Liver (tissue), 9 donors: ENCODE results near the gene NDUFV2. TPM values are rescaled to one million over a fixed set of nuclear protein-coding genes. Genes with fewer than 3 reads are reported as not detected.

Experiments
- DNase-seq: peaks from one replicate; pipeline ENCODE4 v3.0.0-alpha.2; 2017; ENCODE audit warnings: low spot score
- H3K27ac ChIP-seq, 2 donors: one replicate each; pipeline ENCODE4 v1.7.0; 2013; ENCODE audit warnings: inconsistent platforms in 2 of 2, low read length in 2 of 2, control low read depth in 1 of 2, low read depth in 1 of 2, mild to moderate bottlenecking in 1 of 2
- H3K27me3 ChIP-seq, 4 donors: one replicate each; pipeline versions ENCODE4 v1.6.1 to v1.7.0; 2013; ENCODE audit warnings: low read length in 3 of 4, inconsistent platforms in 1 of 4, mild to moderate bottlenecking in 1 of 4, moderate library complexity in 1 of 4; ENCODE audit not compliant: control insufficient read depth in 4 of 4, insufficient read depth in 4 of 4
- H3K36me3 ChIP-seq, 4 donors: one replicate each; pipeline versions ENCODE4 v1.6.1 to v1.7.0; 2013; ENCODE audit warnings: low read length in 3 of 4, mild to moderate bottlenecking in 3 of 4, low read depth in 1 of 4, moderate library complexity in 1 of 4; ENCODE audit not compliant: control insufficient read depth in 4 of 4, insufficient read depth in 3 of 4
- H3K4me1 ChIP-seq, 4 donors: one replicate each; pipeline versions ENCODE4 v1.6.1 to v1.7.0; 2013; ENCODE audit warnings: low read length in 3 of 4, mild to moderate bottlenecking in 3 of 4, moderate library complexity in 1 of 4; ENCODE audit not compliant: control insufficient read depth in 4 of 4, insufficient read depth in 4 of 4
- H3K4me3 ChIP-seq, 3 donors: one replicate each; pipeline versions ENCODE4 v1.6.1 to v1.7.0; 2013; ENCODE audit warnings: low read length in 3 of 3, control low read depth in 1 of 3, low read depth in 1 of 3, mild to moderate bottlenecking in 1 of 3
- H3K9ac ChIP-seq, 2 donors: one replicate each; pipeline ENCODE4 v1.7.0; 2013; ENCODE audit warnings: low read length in 2 of 2, mild to moderate bottlenecking in 2 of 2, moderate library complexity in 2 of 2, control low read depth in 1 of 2, low read depth in 1 of 2
- H3K9me3 ChIP-seq, 4 donors: one replicate each; pipeline versions ENCODE4 v1.6.1 to v1.7.0; 2013; ENCODE audit warnings: low read length in 3 of 4; ENCODE audit not compliant: control insufficient read depth in 4 of 4
- ATF3 ChIP-seq: IDR thresholded peaks from 2 replicates; pipeline ENCODE4 v1.6.1; 2016; ENCODE audit warnings: antibody characterized with exemption
- CTCF ChIP-seq: fragments of 150-350 bp; IDR thresholded peaks from 2 replicates; pipeline ENCODE4 v1.5.1; 2017; ENCODE audit warnings: improper control_type of control experiment, low read depth, low read length; ENCODE audit not compliant: missing input control
- EGR1 ChIP-seq, 2 donors: IDR thresholded peaks; 2 replicates each; pipeline ENCODE4 v1.6.1; 2016 to 2018; ENCODE audit warnings: antibody characterized with exemption in 2 of 2, low read depth in 2 of 2
- FOXA1 ChIP-seq: IDR thresholded peaks from 2 replicates; pipeline ENCODE4 v1.6.1; 2016; ENCODE audit warnings: antibody characterized with exemption
- FOXA2 ChIP-seq: IDR thresholded peaks from 2 replicates; pipeline ENCODE4 v1.6.1; 2016; ENCODE audit warnings: antibody characterized with exemption
- GABPA ChIP-seq, 2 donors: IDR thresholded peaks in 1 of 2; conservative IDR thresholded peaks in 1 of 2; 2 replicates each; pipeline ENCODE4 v1.6.1; 2016; ENCODE audit warnings: antibody characterized with exemption in 2 of 2, mild to moderate bottlenecking in 1 of 2, moderate library complexity in 1 of 2
- HNF4A ChIP-seq, 2 donors: conservative IDR thresholded peaks; 2 replicates each; pipeline ENCODE4 v1.6.1; 2016; ENCODE audit warnings: antibody characterized with exemption in 2 of 2, mild to moderate bottlenecking in 2 of 2
- HNF4G ChIP-seq: IDR thresholded peaks from 2 replicates; pipeline ENCODE4 v1.6.1; 2016; ENCODE audit warnings: antibody characterized with exemption
- JUND ChIP-seq, 2 donors: IDR thresholded peaks; 2 replicates each; pipeline ENCODE4 v1.6.1; 2016; ENCODE audit warnings: antibody characterized with exemption in 2 of 2
- MAX ChIP-seq: IDR thresholded peaks from 2 replicates; pipeline ENCODE4 v1.6.1; 2016; ENCODE audit warnings: antibody characterized with exemption
- NR2F2 ChIP-seq: IDR thresholded peaks from 2 replicates; pipeline ENCODE4 v1.6.1; 2016; ENCODE audit warnings: antibody characterized with exemption
- RAD21 ChIP-seq, 2 donors: IDR thresholded peaks; 2 replicates each; pipeline ENCODE4 v1.6.1; 2016; ENCODE audit warnings: antibody characterized with exemption in 2 of 2, mild to moderate bottlenecking in 2 of 2
- RXRA ChIP-seq, 2 donors: IDR thresholded peaks; 2 replicates each; pipeline ENCODE4 v1.6.1; 2017 to 2018; ENCODE audit warnings: antibody characterized with exemption in 2 of 2, mild to moderate bottlenecking in 1 of 2
- SP1 ChIP-seq: IDR thresholded peaks from 2 replicates; pipeline ENCODE4 v1.6.1; 2018; ENCODE audit warnings: antibody characterized with exemption, mild to moderate bottlenecking
- TAF1 ChIP-seq: conservative IDR thresholded peaks from 2 replicates; pipeline ENCODE4 v1.6.1; 2016; ENCODE audit warnings: antibody characterized with exemption, mild to moderate bottlenecking
- YY1 ChIP-seq: IDR thresholded peaks from 2 replicates; pipeline ENCODE4 v1.6.1; 2016; ENCODE audit warnings: antibody characterized with exemption, mild to moderate bottlenecking
- WGBS: extraction: QIAGEN DNeasy Blood & Tissue Kit; methylation state at CpG from one replicate; pipeline ENCODE4 v1.1.7; 2013; 5-methylcytosine and 5-hydroxymethylcytosine counted together
- polyA plus RNA-seq, 2 donors: library from polyadenylated mRNA; stranded (reverse) in 1 of 2; unstranded in 1 of 2; fragments of 200-250 nt in 1 of 2; fragments of >200 nt in 1 of 2; fragmentation: Nextera tagmentation in 1 of 2; extraction: Ambion mirVana in 1 of 2; gene quantifications; one replicate each; pipeline versions ENCODE4 v1.2.1 to v1.2.3, GENCODE V29; 2013 to 2015
- total RNA-seq, 2 donors: library from RNA; depleted of rRNA; stranded (reverse); fragments of >200 nt; gene quantifications; one replicate each; pipeline ENCODE4 v1.2.3, GENCODE V29; 2014
- TF ChIP-seq, protein P1 (sequence below): IDR thresholded peaks from 2 replicates; pipeline ENCODE4 v1.6.1; 2016; ENCODE audit warnings: antibody characterized with exemption
- TF ChIP-seq, protein P2 (sequence below): IDR thresholded peaks from 2 replicates; pipeline ENCODE4 v1.6.1; 2016; ENCODE audit warnings: antibody characterized with exemption, mild to moderate bottlenecking
- donor health status: healthy.
- donor health status: healthy.
- donor health status: healthy.
- donor health status: healthy.
- donor health status: healthy.

Gene NDUFV2
- total and polyA plus RNA-seq, 4 donors = 74.5 to 415 (median 185) TPM

GRCh38 chr18:9096007-9096371 is 6.5 kb upstream of the NDUFV2 start:
- Histone ChIP-seq H3K36me3 (no peaks in the 10 kb centered on the region), H3K9ac (no peak overlapping the region), H3K9me3 (no peaks in the 10 kb centered on the region), H3K27me3 (no peaks in the 10 kb centered on the region), H3K27ac (peak overlapping the region in 1 of 2 donors; percentile 52), H3K4me3 (no peak overlapping the region), H3K4me1 (peaks cover 6 to 15% (median 10%) of the 10 kb centered on the region in 4 donors)
- 89% methylated on average over 3 of the region's 3 CpGs for WGBS
- TF ChIP-seq GABPA (IDR thresholded peaks at IDR 0.05 in 1 of 2, conservative IDR thresholded peaks at IDR 0.05 in 1 of 2) = no peak
- TF ChIP-seq RAD21 (IDR thresholded peaks at IDR 0.05) = no peak
- no peak for TF ChIP-seq MAX
- no peak for TF ChIP-seq SP1
- no peak for TF ChIP-seq EGR1 (IDR thresholded peaks at IDR 0.05; ENCODE audit: low read depth in 2 of 2)
- TF ChIP-seq JUND (IDR thresholded peaks at IDR 0.05) = no peak
- no peak for TF ChIP-seq HNF4G
- TF ChIP-seq, protein P1, sequence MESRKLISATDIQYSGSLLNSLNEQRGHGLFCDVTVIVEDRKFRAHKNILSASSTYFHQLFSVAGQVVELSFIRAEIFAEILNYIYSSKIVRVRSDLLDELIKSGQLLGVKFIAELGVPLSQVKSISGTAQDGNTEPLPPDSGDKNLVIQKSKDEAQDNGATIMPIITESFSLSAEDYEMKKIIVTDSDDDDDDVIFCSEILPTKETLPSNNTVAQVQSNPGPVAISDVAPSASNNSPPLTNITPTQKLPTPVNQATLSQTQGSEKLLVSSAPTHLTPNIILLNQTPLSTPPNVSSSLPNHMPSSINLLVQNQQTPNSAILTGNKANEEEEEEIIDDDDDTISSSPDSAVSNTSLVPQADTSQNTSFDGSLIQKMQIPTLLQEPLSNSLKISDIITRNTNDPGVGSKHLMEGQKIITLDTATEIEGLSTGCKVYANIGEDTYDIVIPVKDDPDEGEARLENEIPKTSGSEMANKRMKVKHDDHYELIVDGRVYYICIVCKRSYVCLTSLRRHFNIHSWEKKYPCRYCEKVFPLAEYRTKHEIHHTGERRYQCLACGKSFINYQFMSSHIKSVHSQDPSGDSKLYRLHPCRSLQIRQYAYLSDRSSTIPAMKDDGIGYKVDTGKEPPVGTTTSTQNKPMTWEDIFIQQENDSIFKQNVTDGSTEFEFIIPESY = no peak
- no peak for TF ChIP-seq NR2F2
- no peak for TF ChIP-seq CTCF
- TF ChIP-seq FOXA1 = no peak
- TF ChIP-seq ATF3 = no peak
- no peak for TF ChIP-seq YY1
- DNase-seq = no peak

DNA sequence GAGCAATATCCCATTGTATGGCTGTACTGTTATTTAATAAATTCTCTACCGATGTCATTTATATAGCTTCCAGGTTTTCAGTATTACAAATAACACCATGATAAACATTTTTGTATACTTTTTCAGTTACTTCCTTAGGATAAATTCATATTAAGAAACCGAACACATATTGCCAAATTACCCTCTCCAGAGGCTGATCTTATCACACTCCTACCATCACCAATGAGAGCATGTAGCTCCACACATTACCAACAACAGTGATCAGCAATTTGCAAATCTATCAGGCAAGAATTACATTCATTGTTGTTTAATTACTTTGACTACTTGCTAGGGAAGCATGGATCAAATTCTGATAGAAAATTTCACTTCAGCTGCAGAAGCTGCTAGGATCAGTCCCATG is 5.8 kb upstream of the NDUFV2 start:
- DNase-seq = no peak
- Histone ChIP-seq H3K4me1 (peaks cover 6 to 15% (median 10%) of the 10 kb centered on the region in 4 donors), H3K36me3 (no peaks in the 10 kb centered on the region), H3K9me3 (no peaks in the 10 kb centered on the region), H3K27ac (no peak overlapping the region), H3K9ac (no peak overlapping the region), H3K27me3 (no peaks in the 10 kb centered on the region), H3K4me3 (no peak overlapping the region)
- no peak for TF ChIP-seq FOXA2
- TF ChIP-seq JUND (IDR thresholded peaks at IDR 0.05) = no peak
- TF ChIP-seq, protein P1 = no peak
- TF ChIP-seq EGR1 (IDR thresholded peaks at IDR 0.05; ENCODE audit: low read depth in 2 of 2) = no peak
- no peak for TF ChIP-seq GABPA (IDR thresholded peaks at IDR 0.05 in 1 of 2, conservative IDR thresholded peaks at IDR 0.05 in 1 of 2)
- TF ChIP-seq RXRA (IDR thresholded peaks at IDR 0.05) = no peak
- TF ChIP-seq YY1 = no peak
- TF ChIP-seq FOXA1 = no peak
- TF ChIP-seq, protein P2, sequence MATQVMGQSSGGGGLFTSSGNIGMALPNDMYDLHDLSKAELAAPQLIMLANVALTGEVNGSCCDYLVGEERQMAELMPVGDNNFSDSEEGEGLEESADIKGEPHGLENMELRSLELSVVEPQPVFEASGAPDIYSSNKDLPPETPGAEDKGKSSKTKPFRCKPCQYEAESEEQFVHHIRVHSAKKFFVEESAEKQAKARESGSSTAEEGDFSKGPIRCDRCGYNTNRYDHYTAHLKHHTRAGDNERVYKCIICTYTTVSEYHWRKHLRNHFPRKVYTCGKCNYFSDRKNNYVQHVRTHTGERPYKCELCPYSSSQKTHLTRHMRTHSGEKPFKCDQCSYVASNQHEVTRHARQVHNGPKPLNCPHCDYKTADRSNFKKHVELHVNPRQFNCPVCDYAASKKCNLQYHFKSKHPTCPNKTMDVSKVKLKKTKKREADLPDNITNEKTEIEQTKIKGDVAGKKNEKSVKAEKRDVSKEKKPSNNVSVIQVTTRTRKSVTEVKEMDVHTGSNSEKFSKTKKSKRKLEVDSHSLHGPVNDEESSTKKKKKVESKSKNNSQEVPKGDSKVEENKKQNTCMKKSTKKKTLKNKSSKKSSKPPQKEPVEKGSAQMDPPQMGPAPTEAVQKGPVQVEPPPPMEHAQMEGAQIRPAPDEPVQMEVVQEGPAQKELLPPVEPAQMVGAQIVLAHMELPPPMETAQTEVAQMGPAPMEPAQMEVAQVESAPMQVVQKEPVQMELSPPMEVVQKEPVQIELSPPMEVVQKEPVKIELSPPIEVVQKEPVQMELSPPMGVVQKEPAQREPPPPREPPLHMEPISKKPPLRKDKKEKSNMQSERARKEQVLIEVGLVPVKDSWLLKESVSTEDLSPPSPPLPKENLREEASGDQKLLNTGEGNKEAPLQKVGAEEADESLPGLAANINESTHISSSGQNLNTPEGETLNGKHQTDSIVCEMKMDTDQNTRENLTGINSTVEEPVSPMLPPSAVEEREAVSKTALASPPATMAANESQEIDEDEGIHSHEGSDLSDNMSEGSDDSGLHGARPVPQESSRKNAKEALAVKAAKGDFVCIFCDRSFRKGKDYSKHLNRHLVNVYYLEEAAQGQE = no peak
- TF ChIP-seq MAX = no peak
- no peak for TF ChIP-seq HNF4G
- TF ChIP-seq HNF4A (conservative IDR thresholded peaks at IDR 0.05) = no peak
- no peak for TF ChIP-seq TAF1
- TF ChIP-seq ATF3 = no peak
- no peak for TF ChIP-seq SP1
- TF ChIP-seq NR2F2 = no peak
- TF ChIP-seq CTCF = no peak
- 86% methylated on average over 2 of the region's 2 CpGs for WGBS
